ENCODE measurements around the gene HIP1. TPM values are rescaled to one million over a fixed set of nuclear protein-coding genes. Genes with fewer than 3 reads are reported as not detected.
"Not testable (repeated sequence)": the region's sequence is repeated elsewhere in the genome, so short reads cannot be mapped to it uniquely, and the experiment has no call there.

Gene HIP1
- total and polyA plus RNA-seq, 5 donors from 2014 or later, result 0.29 to 10.7 (median 0.79) TPM

GRCh38 chr7:75579899-75580298 is 158.8 kb downstream of the HIP1 start:
- Histone ChIP-seq H3K9me3 (ENCODE audit: control insufficient read depth in 2 of 2, low read length in 2 of 2) (no peaks in the 10 kb centered on the region), H3K27ac (ENCODE audit: insufficient read depth, low read length, poor library complexity, severe bottlenecking) (no peak overlapping the region), H3K36me3 (ENCODE audit: control insufficient read depth, insufficient read depth, low read length) (no peaks in the 10 kb centered on the region), H3K27me3 (ENCODE audit: control insufficient read depth, insufficient read depth, low read length) (no peaks in the 10 kb centered on the region), H3K4me3 (ENCODE audit: low read depth, low read length) (no peak overlapping the region), H3K4me1 (ENCODE audit: control insufficient read depth, insufficient read depth, low read length, poor library complexity, severe bottlenecking) (no peaks in the 10 kb centered on the region)
- ATAC-seq (ENCODE audit: low read depth in 2 of 2) (no peak), DNase-seq (no peak)
- Mint-ChIP-seq H3K36me3 (peaks cover 4% of the 10 kb centered on the region), H3K27ac (no peak overlapping the region), H3K4me1 (peaks cover 0 to 5% (median 0%) of the 10 kb centered on the region in 4 donors), H3K27me3 (no peaks in the 10 kb centered on the region), H3K9me3 (no peaks in the 10 kb centered on the region), H3K4me3 (no peak overlapping the region)

- no peak overlapping the region for H3K4me3 Mint-ChIP-seq
- H3K36me3 Mint-ChIP-seq, result peaks cover 2% of the 10 kb centered on the region
- Histone ChIP-seq H3K9me3 (ENCODE audit: control insufficient read depth in 2 of 2, low read length in 2 of 2) (no peaks in the 10 kb centered on the region), H3K27me3 (ENCODE audit: control insufficient read depth, insufficient read depth, low read length) (no peaks in the 10 kb centered on the region), H3K4me3 (ENCODE audit: low read depth, low read length) (no peak overlapping the region), H3K36me3 (ENCODE audit: control insufficient read depth, insufficient read depth, low read length) (no peaks in the 10 kb centered on the region), H3K27ac (ENCODE audit: insufficient read depth, low read length, poor library complexity, severe bottlenecking) (no peak overlapping the region), H3K4me1 (ENCODE audit: control insufficient read depth, insufficient read depth, low read length, poor library complexity, severe bottlenecking) (no peaks in the 10 kb centered on the region)
- ATAC-seq (ENCODE audit: low read depth in 2 of 2), result no peak
- no peaks in the 10 kb centered on the region for H3K27me3 Mint-ChIP-seq
- H3K9me3 Mint-ChIP-seq, result no peaks in the 10 kb centered on the region
- no peak for DNase-seq
- H3K27ac Mint-ChIP-seq, result no peak overlapping the region
- peaks cover 0 to 5% (median 0%) of the 10 kb centered on the region in 4 donors for H3K4me1 Mint-ChIP-seq
Observed at GRCh38 chr7:75578081-75578480, 160.7 kb downstream of the HIP1 start.

DNA sequence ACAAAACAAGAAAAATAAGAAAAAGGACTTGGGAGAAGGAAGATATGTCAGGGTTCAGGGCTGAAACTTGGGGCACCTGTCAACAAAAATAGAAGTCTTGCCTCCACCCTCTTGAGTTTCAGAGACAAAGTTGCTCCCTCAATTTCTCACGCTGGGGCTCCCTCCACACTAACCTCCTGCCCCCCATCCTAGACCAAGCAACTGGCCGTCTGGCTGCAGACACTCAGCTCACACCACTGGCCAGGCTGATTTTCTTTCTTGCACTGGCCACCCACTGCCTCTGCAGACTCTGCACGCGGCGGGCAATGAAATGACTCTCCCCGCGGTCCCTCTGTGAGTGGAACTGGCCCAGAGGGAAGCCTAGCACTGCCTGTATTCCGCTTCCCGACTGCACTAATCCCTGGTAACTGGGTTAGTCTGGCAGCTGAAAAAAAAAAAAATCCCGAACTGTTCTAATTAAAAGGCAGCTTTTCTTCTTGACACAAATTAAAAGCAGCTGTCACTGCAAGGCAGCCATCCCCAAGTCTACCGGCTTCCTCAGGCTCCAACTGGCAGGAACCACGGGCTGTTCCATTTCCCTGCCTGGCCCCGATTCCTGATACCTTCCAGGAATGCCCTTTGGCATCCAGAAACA is 163.1 kb downstream of the HIP1 start:
- Mint-ChIP-seq H3K4me1 (peaks cover 0 to 5% (median 0%) of the 10 kb centered on the region in 4 donors), H3K27ac (no peak overlapping the region), H3K4me3 (no peak overlapping the region), H3K9me3 (no peaks in the 10 kb centered on the region), H3K36me3 (no peaks in the 10 kb centered on the region), H3K27me3 (no peaks in the 10 kb centered on the region)
- ATAC-seq (ENCODE audit: low read depth in 2 of 2) (no peak), DNase-seq (no peak)
- no peaks in the 10 kb centered on the region for H3K36me3 ChIP-seq (ENCODE audit: control insufficient read depth, insufficient read depth, low read length)
- H3K4me3 ChIP-seq (ENCODE audit: low read depth, low read length), result no peak overlapping the region
- no peaks in the 10 kb centered on the region for H3K9me3 ChIP-seq (ENCODE audit: control insufficient read depth in 2 of 2, low read length in 2 of 2)
- H3K27ac ChIP-seq (ENCODE audit: insufficient read depth, low read length, poor library complexity, severe bottlenecking), result no peak overlapping the region
- H3K4me1 ChIP-seq (ENCODE audit: control insufficient read depth, insufficient read depth, low read length, poor library complexity, severe bottlenecking), result no peaks in the 10 kb centered on the region
- H3K27me3 ChIP-seq (ENCODE audit: control insufficient read depth, insufficient read depth, low read length), result no peaks in the 10 kb centered on the region

DNA sequence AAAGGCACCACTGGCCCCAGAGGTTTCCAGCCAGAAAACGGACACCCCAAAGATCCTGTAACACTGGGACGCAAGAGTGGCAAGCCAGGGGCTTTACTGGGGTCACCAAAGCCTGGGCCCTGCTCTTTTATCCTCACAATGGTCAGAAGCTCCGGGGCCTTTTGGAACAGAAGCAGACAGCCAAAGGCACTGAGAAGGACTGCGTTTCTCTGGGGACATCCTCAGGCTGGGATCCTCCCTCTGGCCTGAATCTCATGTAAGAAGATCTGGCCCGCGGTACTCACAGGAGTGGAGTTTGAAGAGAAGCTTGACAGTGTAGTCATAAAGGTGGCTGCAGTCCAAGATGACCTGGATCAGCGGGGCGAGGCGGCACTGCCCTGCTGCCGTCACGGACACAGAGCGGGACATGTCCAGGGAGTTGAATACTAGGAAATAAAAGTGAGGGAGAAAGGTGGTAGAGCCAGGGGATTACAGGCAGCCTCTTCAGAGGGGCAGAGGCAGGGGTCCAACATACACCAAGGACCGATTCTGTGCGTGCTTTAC is 165.2 kb downstream of the HIP1 start:
- H3K4me1 ChIP-seq (ENCODE audit: control insufficient read depth, insufficient read depth, low read length, poor library complexity, severe bottlenecking), result no peaks in the 10 kb centered on the region
- no peak overlapping the region for H3K27ac ChIP-seq (ENCODE audit: insufficient read depth, low read length, poor library complexity, severe bottlenecking)
- H3K9me3 ChIP-seq (ENCODE audit: control insufficient read depth in 2 of 2, low read length in 2 of 2), result no peaks in the 10 kb centered on the region
- no peak overlapping the region for H3K4me3 ChIP-seq (ENCODE audit: low read depth, low read length)
- no peaks in the 10 kb centered on the region for H3K36me3 ChIP-seq (ENCODE audit: control insufficient read depth, insufficient read depth, low read length)
- Mint-ChIP-seq H3K36me3 (no peaks in the 10 kb centered on the region), H3K27me3 (no peaks in the 10 kb centered on the region), H3K4me1 (peaks cover 0 to 5% (median 0%) of the 10 kb centered on the region in 4 donors), H3K27ac (peak overlapping the region in 1 of 3 donors; percentile 32), H3K9me3 (no peaks in the 10 kb centered on the region), H3K4me3 (no peak overlapping the region)
- H3K27me3 ChIP-seq (ENCODE audit: control insufficient read depth, insufficient read depth, low read length), result no peaks in the 10 kb centered on the region
- DNase-seq (no peak), ATAC-seq (ENCODE audit: low read depth in 2 of 2) (no peak)

DNA sequence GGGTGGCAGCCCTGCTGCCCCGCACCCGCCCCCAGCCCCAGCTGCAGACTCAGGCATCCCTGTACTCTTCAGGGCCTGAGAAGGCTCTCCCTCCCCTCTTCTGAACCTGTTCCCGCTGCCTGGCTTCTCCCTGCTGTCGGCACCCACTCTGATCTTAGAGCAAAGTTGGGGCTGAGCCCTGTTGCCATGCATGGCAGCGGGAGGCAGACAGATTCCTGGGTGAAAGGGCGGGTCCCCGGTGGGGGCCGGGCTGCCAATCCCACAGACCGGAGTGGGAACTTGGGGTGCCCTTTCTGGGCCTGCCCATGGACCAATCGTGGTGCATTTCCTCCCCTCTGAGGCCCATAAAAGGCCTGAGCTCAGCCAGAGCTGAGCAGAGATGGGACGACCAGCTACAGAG is 165.9 kb downstream of the HIP1 start:
- H3K27me3 Mint-ChIP-seq, result no peaks in the 10 kb centered on the region
- Histone ChIP-seq H3K9me3 (ENCODE audit: control insufficient read depth in 2 of 2, low read length in 2 of 2) (no peaks in the 10 kb centered on the region), H3K4me1 (ENCODE audit: control insufficient read depth, insufficient read depth, low read length, poor library complexity, severe bottlenecking) (no peaks in the 10 kb centered on the region), H3K27me3 (ENCODE audit: control insufficient read depth, insufficient read depth, low read length) (no peaks in the 10 kb centered on the region), H3K36me3 (ENCODE audit: control insufficient read depth, insufficient read depth, low read length) (no peaks in the 10 kb centered on the region), H3K27ac (ENCODE audit: insufficient read depth, low read length, poor library complexity, severe bottlenecking) (no peak overlapping the region), H3K4me3 (ENCODE audit: low read depth, low read length) (no peak overlapping the region)
- DNase-seq (no peak), ATAC-seq (ENCODE audit: low read depth in 2 of 2) (no peak)
- peak overlapping the region in 1 of 3 donors; percentile 20 for H3K27ac Mint-ChIP-seq
- H3K36me3 Mint-ChIP-seq, result no peaks in the 10 kb centered on the region
- H3K4me3 Mint-ChIP-seq, result no peak overlapping the region
- no peaks in the 10 kb centered on the region for H3K9me3 Mint-ChIP-seq
- H3K4me1 Mint-ChIP-seq, result peaks cover 0 to 5% (median 0%) of the 10 kb centered on the region in 4 donors

DNA sequence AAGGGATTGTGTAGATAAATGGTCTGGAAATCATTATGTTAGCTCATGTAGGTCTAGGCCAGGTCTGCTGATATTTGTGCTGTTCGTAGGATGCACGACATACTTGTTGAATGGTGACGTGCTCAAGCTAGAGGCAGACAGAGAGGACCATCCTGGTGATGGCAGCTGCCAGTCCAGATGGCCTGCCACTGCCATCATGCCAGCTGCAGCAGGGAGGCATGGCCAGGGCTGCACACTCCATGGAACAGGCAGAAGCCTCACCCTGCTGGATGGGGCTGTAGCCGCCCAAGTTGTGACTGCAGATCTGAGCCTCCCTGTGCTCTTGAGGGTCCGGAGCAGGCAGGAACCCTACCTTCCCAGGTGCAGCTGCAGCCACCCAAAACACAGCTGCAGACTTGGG is 166.3 kb downstream of the HIP1 start:
- DNase-seq (no peak), ATAC-seq (ENCODE audit: low read depth in 2 of 2) (no peak)
- Mint-ChIP-seq H3K4me3 (no peak overlapping the region), H3K27me3 (no peaks in the 10 kb centered on the region), H3K4me1 (peaks cover 0 to 5% (median 0%) of the 10 kb centered on the region in 4 donors), H3K9me3 (no peaks in the 10 kb centered on the region), H3K36me3 (no peaks in the 10 kb centered on the region), H3K27ac (no peak overlapping the region)
- no peak overlapping the region for H3K27ac ChIP-seq (ENCODE audit: insufficient read depth, low read length, poor library complexity, severe bottlenecking)
- no peaks in the 10 kb centered on the region for H3K4me1 ChIP-seq (ENCODE audit: control insufficient read depth, insufficient read depth, low read length, poor library complexity, severe bottlenecking)
- H3K27me3 ChIP-seq (ENCODE audit: control insufficient read depth, insufficient read depth, low read length), result no peaks in the 10 kb centered on the region
- H3K4me3 ChIP-seq (ENCODE audit: low read depth, low read length), result no peak overlapping the region
- H3K36me3 ChIP-seq (ENCODE audit: control insufficient read depth, insufficient read depth, low read length), result no peaks in the 10 kb centered on the region
- no peaks in the 10 kb centered on the region for H3K9me3 ChIP-seq (ENCODE audit: control insufficient read depth in 2 of 2, low read length in 2 of 2)

DNA sequence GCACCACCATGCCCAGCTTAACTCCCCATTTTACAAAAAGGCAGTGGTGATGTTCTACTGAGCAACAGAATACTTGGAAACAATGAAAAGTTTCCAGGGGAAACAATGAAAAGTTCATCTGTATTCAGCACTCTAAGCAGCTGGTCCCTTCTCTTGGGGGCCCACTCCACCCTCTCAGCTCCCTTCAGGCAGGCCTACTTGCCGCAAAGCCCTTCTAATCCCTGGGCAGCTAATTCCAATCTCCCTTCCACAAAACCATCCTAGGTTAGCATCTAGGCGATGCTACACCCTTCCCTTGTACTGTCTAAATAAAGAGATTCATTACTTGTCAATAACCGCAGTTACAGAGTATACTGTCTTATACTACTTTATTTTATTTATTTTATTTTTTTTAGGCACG is 167.5 kb downstream of the HIP1 start:
- Mint-ChIP-seq H3K4me3 (no peak overlapping the region), H3K9me3 (peaks cover 0 to 2% (median 0%) of the 10 kb centered on the region in 7 donors), H3K27me3 (no peaks in the 10 kb centered on the region), H3K4me1 (peaks cover 0 to 5% (median 0%) of the 10 kb centered on the region in 4 donors), H3K36me3 (peaks cover 5% of the 10 kb centered on the region), H3K27ac (no peak overlapping the region)
- ATAC-seq (ENCODE audit: low read depth in 2 of 2) (no peak), DNase-seq (no peak)
- H3K27ac ChIP-seq (ENCODE audit: insufficient read depth, low read length, poor library complexity, severe bottlenecking), result no peak overlapping the region
- H3K27me3 ChIP-seq (ENCODE audit: control insufficient read depth, insufficient read depth, low read length), result no peaks in the 10 kb centered on the region
- no peaks in the 10 kb centered on the region for H3K36me3 ChIP-seq (ENCODE audit: control insufficient read depth, insufficient read depth, low read length)
- no peaks in the 10 kb centered on the region for H3K4me1 ChIP-seq (ENCODE audit: control insufficient read depth, insufficient read depth, low read length, poor library complexity, severe bottlenecking)
- no peak overlapping the region for H3K4me3 ChIP-seq (ENCODE audit: low read depth, low read length)
- H3K9me3 ChIP-seq (ENCODE audit: control insufficient read depth in 2 of 2, low read length in 2 of 2), result no peaks in the 10 kb centered on the region

GRCh38 chr7:75569629-75570282 is 169.0 kb downstream of the HIP1 start:
- not testable (repeated sequence) for H3K4me3 ChIP-seq (ENCODE audit: low read depth, low read length); DNase-seq; H3K4me1 Mint-ChIP-seq; H3K4me1 ChIP-seq (ENCODE audit: control insufficient read depth, insufficient read depth, low read length, poor library complexity, severe bottlenecking); H3K9me3 Mint-ChIP-seq; H3K36me3 ChIP-seq (ENCODE audit: control insufficient read depth, insufficient read depth, low read length); H3K9me3 ChIP-seq (ENCODE audit: control insufficient read depth in 2 of 2, low read length in 2 of 2); H3K4me3 Mint-ChIP-seq; H3K27me3 ChIP-seq (ENCODE audit: control insufficient read depth, insufficient read depth, low read length); H3K27ac Mint-ChIP-seq; H3K27ac ChIP-seq (ENCODE audit: insufficient read depth, low read length, poor library complexity, severe bottlenecking); H3K36me3 Mint-ChIP-seq; ATAC-seq (ENCODE audit: low read depth in 2 of 2); H3K27me3 Mint-ChIP-seq

Data from CD4-positive, CD25-positive, alpha-beta regulatory T cell (primary cell).